Measurements from ENCODE around the gene MCRS1.

DNA sequence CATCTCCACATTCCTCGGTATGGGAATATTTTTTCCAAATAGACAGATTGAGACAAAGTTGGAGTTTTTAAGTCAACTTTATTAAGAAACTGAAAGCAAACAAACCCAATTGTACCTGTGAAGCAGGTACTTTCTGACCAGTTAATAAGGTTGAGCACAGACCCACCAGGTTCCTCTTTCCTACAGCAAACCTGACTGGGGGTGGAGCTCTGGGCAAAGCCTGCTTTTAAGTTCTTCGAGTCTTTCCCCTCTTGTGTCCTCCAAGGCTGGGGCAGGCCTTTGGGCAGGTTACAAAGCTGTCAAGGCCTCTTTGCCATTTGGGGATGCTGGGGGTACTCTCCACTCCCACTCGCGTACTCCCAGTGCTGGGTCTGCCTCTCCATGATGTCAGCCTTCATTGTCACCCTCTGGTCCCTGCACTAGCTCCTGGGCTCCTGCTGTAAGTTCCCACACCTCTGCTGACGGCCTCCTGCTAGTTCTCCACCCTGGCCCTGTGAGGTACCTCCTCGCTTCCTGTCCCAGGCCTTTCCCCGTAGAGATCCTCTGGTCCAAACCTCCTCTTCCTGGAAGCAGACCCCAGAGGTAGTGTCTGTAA, 25.9 kb downstream of the MCRS1 start:
- TF ChIP-seq CTCF (IDR thresholded peaks at IDR 0.05): no peak
- no peak for TF ChIP-seq POLR2A (IDR thresholded peaks at IDR 0.05)
